Esophagus squamous epithelium (tissue), 5 donors: ENCODE data around the gene PNPLA5. TPM values are rescaled to one million over a fixed set of nuclear protein-coding genes. Genes with fewer than 3 reads are reported as not detected.

Experiments used
- DNase-seq: peaks from one replicate; lab custom pipeline; 2025; lab: John Stamatoyannopoulos, UW
- H3K27ac ChIP-seq, 4 donors: fragments of 200-600 bp; sonication (generic); one replicate each; pipeline ENCODE4 v1.5.1; 2016 to 2019; ENCODE audit warnings: mild to moderate bottlenecking in 1 of 4
- H3K27me3 ChIP-seq, 4 donors: fragments of 200-600 bp; sonication (generic); 1 replicate in 3 of 4; 2 replicates in 1 of 4; pipeline versions ENCODE4 v1.5.1 to v1.6.0; 2017 to 2021; ENCODE audit warnings: antibody characterized with exemption in 1 of 4
- H3K36me3 ChIP-seq, 3 donors: fragments of 200-600 bp; sonication (generic); one replicate each; pipeline ENCODE4 v1.5.1; 2016 to 2019
- H3K4me1 ChIP-seq, 3 donors: fragments of 200-600 bp; sonication (generic); one replicate each; pipeline ENCODE4 v1.5.1; 2017 to 2019
- H3K4me3 ChIP-seq, 4 donors: fragments of 200-600 bp; sonication (generic); 1 replicate in 3 of 4; 2 replicates in 1 of 4; pipeline ENCODE4 v1.5.1; 2016 to 2019; ENCODE audit warnings: mild to moderate bottlenecking in 2 of 4, moderate library complexity in 1 of 4
- H3K9me3 ChIP-seq, 3 donors: fragments of 200-600 bp; sonication (generic); one replicate each; pipeline ENCODE4 v1.5.1; 2016 to 2019
- CTCF ChIP-seq, 6 experiments: fragments of 450-650 bp in 4 of 6; fragments of 200-600 bp in 2 of 6; sonication (generic) in 2 of 6; IDR thresholded peaks; one replicate each; pipeline ENCODE4 v1.5.1; 2016 to 2019; ENCODE audit warnings: antibody characterized with exemption in 6 of 6, mild to moderate bottlenecking in 4 of 6, moderate library complexity in 4 of 6
- POLR2A ChIP-seq, 4 donors: fragments of 450-650 bp; IDR thresholded peaks; one replicate each; pipeline ENCODE4 v1.6.1; 2017; ENCODE audit warnings: antibody characterized with exemption in 4 of 4, mild to moderate bottlenecking in 4 of 4, moderate library complexity in 3 of 4
- WGBS, 2 donors: methylation state at CpG; one replicate each; pipeline ENCODE4 v1.1.5; 2018; 5-methylcytosine and 5-hydroxymethylcytosine counted together
- intact Hi-C: fragments of 100-400 bp; cut with DNase I; formaldehyde crosslinking; loops from one replicate; pipeline ENCODE4 v1.15.0; 2022
- total RNA-seq, 4 donors: library from RNA; depleted of rRNA; stranded (reverse); fragments of >200 nt; gene quantifications; one replicate each; pipeline ENCODE4 v1.1.0, GENCODE V29; 2016
- donor health status: DM: yes; HTN: yes; CAD: no.

Gene PNPLA5
- total RNA-seq, 4 donors from 2014 or later = not detected

GRCh38 chr22:43859621-43860020 is 32.2 kb downstream of the PNPLA5 start:
- Histone ChIP-seq H3K36me3 (no peaks in the 10 kb centered on the region), H3K27me3 (peaks cover 0 to 86% (median 4%) of the 10 kb centered on the region in 4 donors), H3K4me1 (peaks cover 0 to 10% (median 7%) of the 10 kb centered on the region in 3 donors), H3K4me3 (no peak overlapping the region), H3K9me3 (peaks cover 0 to 4% (median 0%) of the 10 kb centered on the region in 3 donors), H3K27ac (no peak overlapping the region)
- WGBS, 2 donors = 78% methylated on average over 14 of the region's 14 CpGs
- TF ChIP-seq CTCF (IDR thresholded peaks at IDR 0.05) = no peak
- no peak for TF ChIP-seq POLR2A (IDR thresholded peaks at IDR 0.05)
- intact Hi-C loops = no loop called here
- no peak for DNase-seq

- H3K4me3 ChIP-seq = no peak overlapping the region
- no peak overlapping the region for H3K27ac ChIP-seq
- peaks cover 0 to 86% (median 4%) of the 10 kb centered on the region in 4 donors for H3K27me3 ChIP-seq
- no peaks in the 10 kb centered on the region for H3K36me3 ChIP-seq
- intact Hi-C loops = no loop called here
- H3K4me1 ChIP-seq = peaks cover 0 to 10% (median 7%) of the 10 kb centered on the region in 3 donors
- peaks cover 0 to 4% (median 0%) of the 10 kb centered on the region in 3 donors for H3K9me3 ChIP-seq
- TF ChIP-seq POLR2A (IDR thresholded peaks at IDR 0.05) (no peak), CTCF (IDR thresholded peaks at IDR 0.05) (no peak)
- no peak for DNase-seq
- 78 to 92% methylated on average over 4 to 6 of the region's 7 CpGs for WGBS, 2 donors
Observed at GRCh38 chr22:43859176-43859575, 32.6 kb downstream of the PNPLA5 start.

GRCh38 chr22:43858156-43858895 is 33.5 kb downstream of the PNPLA5 start:
- no peak for DNase-seq

GRCh38 chr22:43857367-43857766 is 34.4 kb downstream of the PNPLA5 start:
- Histone ChIP-seq H3K4me3 (no peak overlapping the region), H3K4me1 (peaks cover 0 to 7% (median 6%) of the 10 kb centered on the region in 3 donors), H3K9me3 (peaks cover 0 to 4% (median 0%) of the 10 kb centered on the region in 3 donors), H3K27ac (no peak overlapping the region), H3K36me3 (no peaks in the 10 kb centered on the region), H3K27me3 (peaks cover 0 to 86% (median 4%) of the 10 kb centered on the region in 4 donors)
- intact Hi-C loops = no loop called here
- TF ChIP-seq POLR2A (IDR thresholded peaks at IDR 0.05) (no peak), CTCF (IDR thresholded peaks at IDR 0.05) (no peak)
- no peak for DNase-seq

More at GRCh38 chr22:43858156-43858895, 33.5 kb downstream of the PNPLA5 start:
- H3K27me3 ChIP-seq = peaks cover 0 to 86% (median 4%) of the 10 kb centered on the region in 4 donors
- intact Hi-C loops = no loop called here
- TF ChIP-seq CTCF (IDR thresholded peaks at IDR 0.05) = no peak
- H3K4me1 ChIP-seq = peaks cover 0 to 10% (median 7%) of the 10 kb centered on the region in 3 donors
- no peak overlapping the region for H3K4me3 ChIP-seq
- WGBS, 2 donors = 54 to 63% methylated on average over 11 of the region's 11 CpGs
- H3K36me3 ChIP-seq = no peaks in the 10 kb centered on the region
- H3K27ac ChIP-seq = no peak overlapping the region
- peaks cover 0 to 4% (median 0%) of the 10 kb centered on the region in 3 donors for H3K9me3 ChIP-seq

- TF ChIP-seq POLR2A (IDR thresholded peaks at IDR 0.05) = no peak
- TF ChIP-seq CTCF (IDR thresholded peaks at IDR 0.05) = no peak
- intact Hi-C loops = no loop called here
- Histone ChIP-seq H3K27ac (no peak overlapping the region), H3K9me3 (peaks cover 0 to 4% (median 0%) of the 10 kb centered on the region in 3 donors), H3K4me1 (no peaks in the 10 kb centered on the region), H3K4me3 (no peak overlapping the region), H3K36me3 (no peaks in the 10 kb centered on the region), H3K27me3 (peaks cover 0 to 85% (median 0%) of the 10 kb centered on the region in 4 donors)
- WGBS, 2 donors = 75 to 89% methylated on average over 2 to 4 of the region's 4 CpGs
- no peak for DNase-seq
Observed at GRCh38 chr22:43855431-43855830, 36.4 kb downstream of the PNPLA5 start.
